PFSK-1 (cell line): ENCODE results near the gene RNF224.

Source experiments
- FOXP2 ChIP-seq: optimal IDR thresholded peaks from 2 replicates; pipeline ENCODE3; 2011; ENCODE audit warnings: borderline replicate concordance, control low read depth, inconsistent platforms; ENCODE audit not compliant: insufficient read depth; ENCODE audit errors: extremely low read length, extremely low read depth
- POLR2AphosphoS5 ChIP-seq: IDR thresholded peaks from 2 replicates; pipeline ENCODE4 v1.6.1; 2012; ENCODE audit warnings: low read depth, mild to moderate bottlenecking, control low read depth, low read length, moderate library complexity
- REST ChIP-seq, 2 experiments: IDR thresholded peaks; 2 replicates each; pipeline versions ENCODE4 v1.6.1 to v1.8.0; 2011 to 2012; ENCODE audit warnings: low read depth in 2 of 2, low read length in 2 of 2, control low read depth in 1 of 2, inconsistent platforms in 1 of 2, mild to moderate bottlenecking in 1 of 2, moderate library complexity in 1 of 2; ENCODE audit not compliant: insufficient read depth in 1 of 2
- SIN3A ChIP-seq: IDR thresholded peaks from 2 replicates; pipeline ENCODE4 v1.6.1; 2012; ENCODE audit warnings: mild to moderate bottlenecking, low read length, moderate library complexity, borderline replicate concordance; ENCODE audit not compliant: insufficient read depth
- TAF1 ChIP-seq: IDR thresholded peaks from 2 replicates; pipeline ENCODE4 v1.6.1; 2012; ENCODE audit warnings: low read length, control low read depth, borderline replicate concordance; ENCODE audit not compliant: insufficient read depth

- no peak for TF ChIP-seq POLR2AphosphoS5
- TF ChIP-seq REST (IDR thresholded peaks at IDR 0.05; ENCODE audit: insufficient read depth in 1 of 2, low read depth in 2 of 2, low read length in 2 of 2): no peak
- TF ChIP-seq FOXP2: no peak
- no peak for TF ChIP-seq TAF1
- TF ChIP-seq SIN3A: no peak
Observed at GRCh38 chr9:137190315-137190856, 36.9 kb upstream of the RNF224 start.
